Keratinocyte (primary cell): Measurements from ENCODE around the gene HLA-DMA. TPM values are rescaled to one million over a fixed set of nuclear protein-coding genes. Genes with fewer than 3 reads are reported as not detected.

ENCODE experiments used
- DNase-seq: peaks from one replicate; pipeline ENCODE4 v3.0.0-alpha.2; 2011; ENCODE audit warnings: low read depth, missing footprints, low spot score
- FAIRE-seq: peaks from 2 replicates; lab custom pipeline; 2011; peaks lifted over from hg19 to GRCh38; lab: Jason Lieb, UNC
- H2AFZ ChIP-seq: 2 replicates; pipeline ENCODE4 v1.6.0; 2012; ENCODE audit warnings: low read length, control low read depth, inconsistent platforms; ENCODE audit not compliant: control insufficient read depth
- H3K27ac ChIP-seq: 2 replicates; pipeline ENCODE4 v1.5.1; 2011; ENCODE audit warnings: low read length; ENCODE audit not compliant: control insufficient read depth, insufficient read depth
- H3K27me3 ChIP-seq: 3 replicates; pipeline ENCODE4 v1.6.0; 2011; ENCODE audit warnings: low read length; ENCODE audit not compliant: control insufficient read depth, insufficient read depth; ENCODE audit errors: extremely low read depth
- H3K36me3 ChIP-seq, 2 experiments: 2 replicates in 1 of 2; 3 replicates in 1 of 2; pipeline ENCODE4 v1.5.1; 2011; ENCODE audit warnings: low read length in 2 of 2, mild to moderate bottlenecking in 1 of 2; ENCODE audit not compliant: control insufficient read depth in 2 of 2, insufficient read depth in 2 of 2; ENCODE audit errors: extremely low read depth in 1 of 2
- H3K4me1 ChIP-seq: 3 replicates; pipeline ENCODE4 v1.5.1; 2011; ENCODE audit warnings: low read length; ENCODE audit not compliant: control insufficient read depth, insufficient read depth; ENCODE audit errors: extremely low read depth
- H3K4me2 ChIP-seq: 3 replicates; pipeline ENCODE4 v1.6.0; 2011; ENCODE audit warnings: low read depth, low read length; ENCODE audit not compliant: control insufficient read depth, insufficient read depth; ENCODE audit errors: extremely low read depth
- H3K4me3 ChIP-seq, 3 experiments: fragments of 200-600 bp in 1 of 3; sonication (generic) in 1 of 3; 2 replicates in 2 of 3; 3 replicates in 1 of 3; pipeline ENCODE4 v1.5.1; 2011 to 2016; ENCODE audit warnings: low read length in 3 of 3, mild to moderate bottlenecking in 3 of 3, control low read depth in 2 of 3, inconsistent platforms in 1 of 3, low read depth in 1 of 3, mixed read lengths in 1 of 3, mixed run types in 1 of 3, moderate library complexity in 1 of 3; ENCODE audit not compliant: control insufficient read depth in 2 of 3, insufficient read depth in 2 of 3; ENCODE audit errors: extremely low read depth in 1 of 3
- H3K79me2 ChIP-seq: 2 replicates; pipeline ENCODE4 v1.6.0; 2012; ENCODE audit warnings: low read length; ENCODE audit not compliant: control insufficient read depth, insufficient read depth
- H3K9ac ChIP-seq: 3 replicates; pipeline ENCODE4 v1.6.0; 2011; ENCODE audit warnings: low read length; ENCODE audit not compliant: control insufficient read depth, insufficient read depth; ENCODE audit errors: extremely low read depth
- H3K9me1 ChIP-seq: 3 replicates; pipeline ENCODE4 v1.6.0; 2011; ENCODE audit warnings: low read length; ENCODE audit not compliant: control insufficient read depth, insufficient read depth; ENCODE audit errors: extremely low read depth
- H3K9me3 ChIP-seq: 2 replicates; pipeline ENCODE4 v1.5.1; 2012; ENCODE audit warnings: low read depth, low read length; ENCODE audit not compliant: control insufficient read depth
- H4K20me1 ChIP-seq: 3 replicates; pipeline ENCODE4 v1.6.0; 2011; ENCODE audit warnings: low read length; ENCODE audit not compliant: control insufficient read depth, insufficient read depth; ENCODE audit errors: extremely low read depth
- EZH2 ChIP-seq: IDR thresholded peaks from one replicate; pipeline ENCODE4 v1.6.1; 2012; ENCODE audit warnings: inconsistent platforms, mild to moderate bottlenecking, low read length, moderate library complexity
- dilution Hi-C: fragments of 300-500 bp; cut with MboI; formaldehyde crosslinking; loops from one replicate; pipeline ENCODE4 v1.7.0; 2020; ENCODE audit warnings: low sequenced_read_pairs; ENCODE audit not compliant: extremely low pct_ligation_motif_present
- polyA plus RNA-seq, 5 experiments: library from polyadenylated mRNA; depleted of rRNA in 3 of 5; stranded (reverse) in 3 of 5; stranded (forward) in 1 of 5; unstranded in 1 of 5; fragments of >200 nt; gene quantifications; 1 replicate in 1 of 5; 2 replicates in 3 of 5; 3 replicates in 1 of 5; pipeline versions ENCODE4 v1.2.1 to v1.2.3, GENCODE V29; 2011 to 2012; ENCODE audit warnings: missing spikeins in 2 of 5, low read depth in 1 of 5, low replicate concordance in 1 of 5
- TF ChIP-seq, protein P1 (sequence below), 3 experiments: IDR thresholded peaks in 1 of 3; conservative IDR thresholded peaks in 1 of 3; optimal IDR thresholded peaks in 1 of 3; 2 replicates in 2 of 3; 3 replicates in 1 of 3; pipeline versions ENCODE3 to v1.5.1; 2011; ENCODE audit warnings: low read length in 3 of 3, mild to moderate bottlenecking in 3 of 3, moderate library complexity in 2 of 3, control low read depth in 1 of 3, inconsistent platforms in 1 of 3; ENCODE audit not compliant: insufficient read depth in 2 of 3; ENCODE audit errors: extremely low read depth in 1 of 3

The HLA-DMA gene
- polyA plus RNA-seq, 1 donor (not counting 4 experiments of a cell fraction or from before 2014, with no cell fraction given): 2.6 TPM

DNA sequence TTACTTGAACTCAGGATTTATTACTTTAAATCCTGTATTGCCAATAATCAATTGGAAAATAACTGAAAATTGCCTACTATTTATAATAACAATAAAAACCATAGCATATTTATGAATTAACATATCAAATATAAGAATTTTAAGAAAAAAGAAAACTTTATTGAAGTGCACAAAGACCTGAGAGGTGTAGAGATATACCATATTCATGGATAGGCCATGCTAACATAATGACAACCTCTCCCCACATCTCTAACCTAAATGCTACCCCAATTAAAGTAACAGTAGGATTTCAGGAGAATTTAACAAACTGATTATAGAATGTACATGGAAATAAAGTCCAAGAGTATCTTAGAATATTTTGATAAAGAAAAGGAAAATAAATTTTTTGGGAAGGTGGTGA lies 6.9 kb downstream of the HLA-DMA start:
- H3K4me2 ChIP-seq: no peak overlapping the region
- H3K27ac ChIP-seq: no peak overlapping the region
- FAIRE-seq: no peak
- dilution Hi-C loops: no loop called here
- peaks cover 3% of the 10 kb centered on the region for H3K27me3 ChIP-seq
- H3K36me3 ChIP-seq: no peaks in the 10 kb centered on the region
- no peak for DNase-seq
- no peaks in the 10 kb centered on the region for H3K9me1 ChIP-seq
- TF ChIP-seq EZH2: no peak
- TF ChIP-seq, protein P1, sequence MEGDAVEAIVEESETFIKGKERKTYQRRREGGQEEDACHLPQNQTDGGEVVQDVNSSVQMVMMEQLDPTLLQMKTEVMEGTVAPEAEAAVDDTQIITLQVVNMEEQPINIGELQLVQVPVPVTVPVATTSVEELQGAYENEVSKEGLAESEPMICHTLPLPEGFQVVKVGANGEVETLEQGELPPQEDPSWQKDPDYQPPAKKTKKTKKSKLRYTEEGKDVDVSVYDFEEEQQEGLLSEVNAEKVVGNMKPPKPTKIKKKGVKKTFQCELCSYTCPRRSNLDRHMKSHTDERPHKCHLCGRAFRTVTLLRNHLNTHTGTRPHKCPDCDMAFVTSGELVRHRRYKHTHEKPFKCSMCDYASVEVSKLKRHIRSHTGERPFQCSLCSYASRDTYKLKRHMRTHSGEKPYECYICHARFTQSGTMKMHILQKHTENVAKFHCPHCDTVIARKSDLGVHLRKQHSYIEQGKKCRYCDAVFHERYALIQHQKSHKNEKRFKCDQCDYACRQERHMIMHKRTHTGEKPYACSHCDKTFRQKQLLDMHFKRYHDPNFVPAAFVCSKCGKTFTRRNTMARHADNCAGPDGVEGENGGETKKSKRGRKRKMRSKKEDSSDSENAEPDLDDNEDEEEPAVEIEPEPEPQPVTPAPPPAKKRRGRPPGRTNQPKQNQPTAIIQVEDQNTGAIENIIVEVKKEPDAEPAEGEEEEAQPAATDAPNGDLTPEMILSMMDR (optimal IDR thresholded peaks at IDR 0.05 in 1 of 3, IDR thresholded peaks at IDR 0.05 in 1 of 3, conservative IDR thresholded peaks at IDR 0.05 in 1 of 3; ENCODE audit: extremely low read depth in 1 of 3, insufficient read depth in 2 of 3, low read length in 3 of 3): no peak
- no peak overlapping the region for H3K4me3 ChIP-seq
- no peaks in the 10 kb centered on the region for H3K9me3 ChIP-seq
- no peaks in the 10 kb centered on the region for H3K79me2 ChIP-seq
- no peak overlapping the region for H2AFZ ChIP-seq
- no peaks in the 10 kb centered on the region for H4K20me1 ChIP-seq
- no peak overlapping the region for H3K9ac ChIP-seq
- no peaks in the 10 kb centered on the region for H3K4me1 ChIP-seq

DNA sequence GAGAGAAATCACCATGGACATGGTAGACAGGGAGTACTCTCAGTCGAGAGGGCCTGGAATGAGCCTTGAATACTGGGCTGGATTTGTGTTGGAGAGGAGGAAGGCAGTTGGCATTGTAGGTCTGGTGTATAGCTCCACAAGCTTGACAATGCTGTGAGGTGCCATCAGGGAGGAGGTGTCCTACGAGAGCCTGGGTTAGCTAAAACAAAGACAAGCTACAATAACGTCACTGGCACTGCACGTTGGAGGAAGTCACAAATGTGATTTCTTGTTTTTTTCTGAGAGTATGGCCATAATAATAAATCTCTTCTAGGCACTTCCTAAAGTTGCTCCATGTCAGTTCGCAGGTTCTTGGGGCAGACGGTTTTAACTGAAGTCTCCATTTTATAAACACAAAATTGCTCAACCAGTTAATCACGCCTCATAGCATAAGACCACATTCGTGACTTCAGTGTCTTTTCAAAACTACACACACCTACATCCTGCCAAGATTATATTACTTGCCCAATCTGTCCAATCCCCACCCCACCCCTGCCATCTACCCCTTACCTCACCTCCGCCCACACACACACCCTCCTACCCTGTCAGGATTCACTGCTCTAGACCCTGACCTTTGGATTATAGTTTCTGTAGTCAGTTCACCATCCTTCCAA lies 7.7 kb downstream of the HLA-DMA start:
- Histone ChIP-seq H3K9ac (no peak overlapping the region), H3K9me1 (no peaks in the 10 kb centered on the region), H3K27me3 (peaks cover 9% of the 10 kb centered on the region), H3K9me3 (no peaks in the 10 kb centered on the region), H3K36me3 (no peaks in the 10 kb centered on the region), H3K4me2 (no peak overlapping the region), H3K79me2 (no peaks in the 10 kb centered on the region), H4K20me1 (no peaks in the 10 kb centered on the region), H3K27ac (no peak overlapping the region), H3K4me3 (no peak overlapping the region), H3K4me1 (no peaks in the 10 kb centered on the region), H2AFZ (no peak overlapping the region)
- TF ChIP-seq, protein P1 (optimal IDR thresholded peaks at IDR 0.05 in 1 of 3, IDR thresholded peaks at IDR 0.05 in 1 of 3, conservative IDR thresholded peaks at IDR 0.05 in 1 of 3; ENCODE audit: extremely low read depth in 1 of 3, insufficient read depth in 2 of 3, low read length in 3 of 3): no peak
- TF ChIP-seq EZH2: no peak
- FAIRE-seq: no peak
- DNase-seq: no peak
- dilution Hi-C loops: no loop called here
